HepG2 (cell line): ENCODE measurements around the gene PLEKHG5. TPM values are rescaled to one million over a fixed set of nuclear protein-coding genes. Genes with fewer than 3 reads are reported as not detected.
A peak's percentile ranks its signal among the peaks of the same experiment; 100 is the strongest.

Experiments
- ATF7 ChIP-seq, 2 experiments: fragments of 450-650 bp in 1 of 2; sonication (generic) in 1 of 2; formaldehyde crosslinking in 1 of 2; IDR thresholded peaks; 2 replicates each; pipeline versions ENCODE4 v1.4.0 to v1.6.1; 2016 to 2020; ENCODE audit warnings: antibody characterized with exemption in 1 of 2, mild to moderate bottlenecking in 1 of 2, missing genetic modification reagents in 1 of 2
- KDM5A ChIP-seq: fragments of 200-600 bp; sonication (generic); IDR thresholded peaks from 2 replicates; pipeline ENCODE4 v1.7.0; 2018; ENCODE audit warnings: antibody characterized with exemption, mild to moderate bottlenecking, low read length, borderline replicate concordance
- NKX3-1 ChIP-seq: sonication (generic); formaldehyde crosslinking; IDR thresholded peaks from 2 replicates; pipeline ENCODE4 v1.5.0; 2020; ENCODE audit warnings: missing genetic modification reagents
- POLR2AphosphoS5 ChIP-seq: IDR thresholded peaks from 2 replicates; pipeline ENCODE4 v1.6.1; 2012; ENCODE audit warnings: low read depth, low read length
- SMYD3 ChIP-seq: sonication (generic); formaldehyde crosslinking; IDR thresholded peaks from 2 replicates; pipeline ENCODE4 v1.8.1; 2023; ENCODE audit warnings: mild to moderate bottlenecking, missing genetic modification reagents
- TEAD3 ChIP-seq: optimal IDR thresholded peaks from 2 replicates; pipeline ENCODE3; 2016; ENCODE audit warnings: borderline replicate concordance
- ZBTB10 ChIP-seq: sonication (generic); formaldehyde crosslinking; IDR thresholded peaks from 2 replicates; pipeline ENCODE4 v1.4.0; 2020; ENCODE audit warnings: missing genetic modification reagents, borderline replicate concordance
- ZBTB42 ChIP-seq: sonication (generic); formaldehyde crosslinking; IDR thresholded peaks from 2 replicates; pipeline ENCODE4 v1.5.0; 2020; ENCODE audit warnings: mild to moderate bottlenecking, missing genetic modification reagents
- ZNF407 ChIP-seq: sonication (generic); formaldehyde crosslinking; IDR thresholded peaks from one replicate; pipeline ENCODE4 v1.5.1; 2020; ENCODE audit warnings: mild to moderate bottlenecking, missing genetic modification reagents; ENCODE audit errors: not compliant biosample characterization
- ZNF44 ChIP-seq: sonication (generic); formaldehyde crosslinking; IDR thresholded peaks from 2 replicates; pipeline ENCODE4 v1.5.1; 2020; ENCODE audit warnings: mild to moderate bottlenecking, missing genetic modification reagents
- ZNF597 ChIP-seq: sonication (generic); formaldehyde crosslinking; IDR thresholded peaks from 2 replicates; pipeline ENCODE4 v1.5.0; 2020; ENCODE audit warnings: missing genetic modification reagents
- ZNF704 ChIP-seq: sonication (generic); formaldehyde crosslinking; IDR thresholded peaks from 2 replicates; pipeline ENCODE4 v1.8.1; 2023; ENCODE audit warnings: mild to moderate bottlenecking, inconsistent platforms, moderate library complexity, missing genetic modification reagents, borderline replicate concordance
- polyA plus RNA-seq, 8 experiments: library from polyadenylated mRNA; depleted of rRNA in 3 of 8; stranded (reverse) in 7 of 8; unstranded in 1 of 8; fragments of >200 nt; fragmentation: Illumina TruSeq in 4 of 8; extraction: Trizol in 4 of 8; gene quantifications; 2 replicates each; pipeline versions ENCODE4 v1.2.1 to v1.2.3, GENCODE V29; 2011 to 2016; ENCODE audit warnings: low read depth in 4 of 8, missing spikeins in 1 of 8, mixed read lengths in 1 of 8; ENCODE audit not compliant: insufficient read depth in 1 of 8
- total RNA-seq, 5 experiments: library from RNA; depleted of rRNA; stranded (reverse); fragments of >200 nt; fragmentation: Illumina TruSeq; extraction: Trizol; gene quantifications; 2 replicates each; pipeline ENCODE4 v1.2.3, GENCODE V29; 2016; ENCODE audit warnings: low read depth in 1 of 5

The PLEKHG5 gene
- total and polyA plus RNA-seq, 2 of the 13 experiments (the other 11 are each of a cell fraction or from before 2014, with no cell fraction given) = 1.9 to 3.5 TPM

- no peak for TF ChIP-seq ZBTB10 (CRISPR knock-in tag)
- no peak for TF ChIP-seq ATF7 (IDR thresholded peaks at IDR 0.05)
- 0 out of 2 replicates have a peak, but pooled peaks have one; percentile 35 for TF ChIP-seq ATF7 (CRISPR knock-in tag; IDR thresholded peaks at IDR 0.05)
- TF ChIP-seq NKX3-1 (CRISPR knock-in tag) = no peak
- no peak for TF ChIP-seq ZNF597
- TF ChIP-seq ZNF407 (CRISPR knock-in tag) = no peak
- TF ChIP-seq ZNF44 (CRISPR knock-in tag) = no peak
- peak; percentile 54; the same call in 1 of the 2 replicates for TF ChIP-seq POLR2AphosphoS5
- no peak for TF ChIP-seq KDM5A
- TF ChIP-seq ZBTB42 = no peak
- no peak for TF ChIP-seq TEAD3 (CRISPR knock-in tag)
- TF ChIP-seq SMYD3 (CRISPR knock-in tag) = 0 out of 2 replicates have a peak, but pooled peaks have one; percentile 27
- TF ChIP-seq ZNF704 = no peak
These were observed 28.9 kb downstream of the PLEKHG5 start (continued) for GRCh38 chr1:6462412-6463119.
